ENCODE measurements around the gene SLC38A4. TPM values are rescaled to one million over a fixed set of nuclear protein-coding genes. Genes with fewer than 3 reads are reported as not detected.

Gene SLC38A4
- total and polyA plus RNA-seq, 12 donors, result 0.14 to 2.7 (median 0.51) TPM

DNA sequence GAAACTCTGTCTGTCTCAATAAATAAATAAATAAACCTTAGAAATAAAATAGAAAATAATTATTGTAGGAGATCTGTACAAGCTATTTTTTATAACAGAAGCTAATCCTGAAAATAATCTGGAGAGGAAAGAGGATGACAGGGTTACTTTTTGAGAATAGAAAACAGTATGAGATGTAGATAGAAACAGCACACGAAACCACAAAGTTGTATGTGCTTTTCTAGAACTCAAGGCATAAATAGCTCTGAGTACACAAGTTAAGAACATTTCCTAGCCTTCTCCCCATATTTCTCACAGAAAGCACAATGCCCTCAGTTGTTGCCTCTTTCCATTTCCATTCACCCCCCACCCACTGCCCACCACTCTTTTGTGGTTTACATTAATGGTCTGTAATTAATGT is 35.7 kb downstream of the SLC38A4 start:
- intact Hi-C loops (cut with DNase I), result no loop called here
- WGBS, 4 donors, result 65 to 98% (median 91%) methylated on average over 1 of the region's 1 CpG
- H3K27me3 ChIP-seq, result no peaks in the 10 kb centered on the region
- H3K4me1 ChIP-seq (replicated peaks in 1 of 2), result no peaks in the 10 kb centered on the region
- TF ChIP-seq, protein P1, sequence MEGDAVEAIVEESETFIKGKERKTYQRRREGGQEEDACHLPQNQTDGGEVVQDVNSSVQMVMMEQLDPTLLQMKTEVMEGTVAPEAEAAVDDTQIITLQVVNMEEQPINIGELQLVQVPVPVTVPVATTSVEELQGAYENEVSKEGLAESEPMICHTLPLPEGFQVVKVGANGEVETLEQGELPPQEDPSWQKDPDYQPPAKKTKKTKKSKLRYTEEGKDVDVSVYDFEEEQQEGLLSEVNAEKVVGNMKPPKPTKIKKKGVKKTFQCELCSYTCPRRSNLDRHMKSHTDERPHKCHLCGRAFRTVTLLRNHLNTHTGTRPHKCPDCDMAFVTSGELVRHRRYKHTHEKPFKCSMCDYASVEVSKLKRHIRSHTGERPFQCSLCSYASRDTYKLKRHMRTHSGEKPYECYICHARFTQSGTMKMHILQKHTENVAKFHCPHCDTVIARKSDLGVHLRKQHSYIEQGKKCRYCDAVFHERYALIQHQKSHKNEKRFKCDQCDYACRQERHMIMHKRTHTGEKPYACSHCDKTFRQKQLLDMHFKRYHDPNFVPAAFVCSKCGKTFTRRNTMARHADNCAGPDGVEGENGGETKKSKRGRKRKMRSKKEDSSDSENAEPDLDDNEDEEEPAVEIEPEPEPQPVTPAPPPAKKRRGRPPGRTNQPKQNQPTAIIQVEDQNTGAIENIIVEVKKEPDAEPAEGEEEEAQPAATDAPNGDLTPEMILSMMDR (IDR thresholded peaks at IDR 0.05), result no peak
- no peak overlapping the region for H3K4me3 ChIP-seq
- DNase-seq, result no peak
- no peaks in the 10 kb centered on the region for H3K36me3 ChIP-seq (replicated peaks in 1 of 2)
- H3K27ac ChIP-seq, result no peak overlapping the region
- H3K9me3 ChIP-seq (replicated peaks in 1 of 3), result no peaks in the 10 kb centered on the region

DNA sequence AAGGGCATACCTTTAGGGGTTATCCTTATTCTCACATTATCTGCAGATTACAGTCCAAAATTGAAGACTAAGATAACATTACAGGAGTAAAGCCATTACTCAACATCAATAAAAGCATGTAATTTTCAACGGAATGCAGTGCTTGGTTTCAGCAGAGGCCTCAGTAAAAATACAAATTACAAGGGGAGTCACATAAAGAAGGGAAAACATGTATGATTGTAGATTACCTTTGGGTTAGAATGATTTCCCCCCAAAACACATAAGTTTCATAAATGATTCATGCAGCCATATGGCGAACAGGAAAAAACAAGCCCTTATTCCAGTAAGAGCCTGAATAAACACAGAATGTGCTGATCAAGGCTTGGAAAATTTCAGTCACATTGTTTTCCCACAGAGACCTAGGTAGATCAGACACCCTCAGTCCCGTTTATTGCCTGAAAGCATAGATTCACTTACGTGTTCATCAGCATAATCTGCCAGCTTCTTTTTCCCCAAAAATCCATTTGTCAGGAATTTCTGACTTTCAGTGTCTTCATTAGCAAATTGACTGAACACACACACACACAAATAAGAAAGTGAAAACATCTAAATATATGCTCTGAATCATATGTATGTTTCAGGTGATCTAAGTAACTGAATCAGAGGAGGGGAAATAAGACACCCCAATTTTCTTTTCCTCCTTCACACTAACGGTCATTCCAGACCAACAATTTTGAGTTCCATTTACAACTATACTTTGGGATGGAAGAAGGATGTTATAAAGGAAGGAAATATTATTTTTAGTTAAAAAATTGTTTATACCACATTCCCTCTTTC is 37.5 kb downstream of the SLC38A4 start:
- no peak for DNase-seq
- no peaks in the 10 kb centered on the region for H3K36me3 ChIP-seq (replicated peaks in 1 of 2)
- no peak overlapping the region for H3K27ac ChIP-seq
- no peaks in the 10 kb centered on the region for H3K27me3 ChIP-seq
- H3K4me3 ChIP-seq, result no peak overlapping the region
- 72 to 78% (median 77%) methylated on average over 5 of the region's 5 CpGs for WGBS, 4 donors
- H3K4me1 ChIP-seq (replicated peaks in 1 of 2), result no peaks in the 10 kb centered on the region
- intact Hi-C loops (cut with DNase I), result no loop called here
- no peaks in the 10 kb centered on the region for H3K9me3 ChIP-seq (replicated peaks in 1 of 3)
- TF ChIP-seq, protein P1 (IDR thresholded peaks at IDR 0.05), result no peak
- TF ChIP-seq POLR2A (IDR thresholded peaks at IDR 0.05), result no peak

DNA sequence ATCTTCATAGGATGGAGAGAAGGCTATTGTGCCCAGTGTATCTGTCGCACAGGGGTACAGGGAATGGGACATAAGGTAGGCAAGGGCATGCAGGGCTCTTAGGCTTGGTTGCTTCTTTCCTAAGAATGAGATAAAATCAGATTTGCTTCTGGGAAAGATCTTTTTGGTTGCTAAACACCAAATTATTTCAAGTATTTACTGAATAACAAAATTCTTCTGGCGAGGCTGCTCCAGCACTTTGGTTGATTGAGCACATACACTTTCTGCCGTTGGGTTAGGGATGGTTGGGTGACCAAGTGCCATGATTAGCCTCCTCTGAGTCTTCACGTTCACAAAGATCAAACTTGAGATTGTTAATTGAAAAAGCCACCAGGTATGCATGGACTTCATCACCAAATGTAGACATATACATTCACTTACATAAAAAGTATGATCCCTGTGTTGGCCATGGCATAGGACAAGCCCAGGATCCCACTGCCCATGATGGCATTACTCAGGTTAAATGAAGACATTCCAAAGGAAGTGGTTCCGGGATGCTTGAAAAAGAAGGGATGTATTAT is 38.2 kb downstream of the SLC38A4 start:
- Histone ChIP-seq H3K27me3 (no peaks in the 10 kb centered on the region), H3K4me3 (no peak overlapping the region)
- intact Hi-C loops (cut with DNase I), result no loop called here

DNA sequence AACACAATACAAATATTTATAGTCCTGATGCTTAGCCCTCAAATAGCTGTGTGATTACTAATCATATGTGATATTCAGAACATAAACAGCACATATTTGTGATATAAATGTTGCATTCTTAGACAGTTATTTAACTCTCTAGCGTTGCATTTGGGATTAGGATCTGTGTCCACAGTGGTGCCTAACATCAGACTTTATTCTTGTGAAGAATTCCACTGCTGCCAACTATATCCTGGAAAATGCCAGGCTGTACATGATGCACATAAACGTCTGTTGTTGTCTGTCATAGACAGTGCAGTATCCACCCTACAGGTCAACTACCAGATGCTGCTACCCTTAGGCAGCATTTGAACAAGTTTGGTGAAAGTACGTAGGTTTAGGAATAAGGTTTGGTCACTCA is 39.0 kb downstream of the SLC38A4 start:
- Histone ChIP-seq H3K36me3 (replicated peaks in 1 of 2) (no peaks in the 10 kb centered on the region), H3K27me3 (no peaks in the 10 kb centered on the region), H3K4me3 (no peak overlapping the region), H3K27ac (no peak overlapping the region), H3K9me3 (replicated peaks in 1 of 3) (no peaks in the 10 kb centered on the region), H3K4me1 (replicated peaks in 1 of 2) (no peaks in the 10 kb centered on the region)
- intact Hi-C loops (cut with DNase I), result no loop called here
- DNase-seq, result no peak
- 73 to 78% (median 74%) methylated on average over 3 of the region's 3 CpGs for whole genome bisulfite sequencing, 4 donors
- TF ChIP-seq, protein P1 (IDR thresholded peaks at IDR 0.05), result no peak

More for the DNA sequence above, 38.2 kb downstream of the SLC38A4 start:
- TF ChIP-seq, protein P1 (IDR thresholded peaks at IDR 0.05), result no peak
- TF ChIP-seq POLR2A (IDR thresholded peaks at IDR 0.05), result no peak
- Histone ChIP-seq H3K9me3 (replicated peaks in 1 of 3) (no peaks in the 10 kb centered on the region), H3K4me1 (replicated peaks in 1 of 2) (no peaks in the 10 kb centered on the region), H3K27ac (no peak overlapping the region), H3K36me3 (replicated peaks in 1 of 2) (no peaks in the 10 kb centered on the region)
- WGBS, 4 donors, result 88 to 93% (median 90%) methylated on average over 5 of the region's 5 CpGs
- DNase-seq, result no peak

Measured in adrenal gland (tissue), 12 donors.